DMS53 (cell line): ENCODE results near the gene CRACR2B.

ENCODE experiments used
- DNase-seq: peaks from one replicate; lab custom pipeline; 2025; lab: John Stamatoyannopoulos, UW

The CRACR2B gene

GRCh38 chr11:868802-869201 is 41.1 kb downstream of the CRACR2B start:
- no peak for DNase-seq

- DNase-seq: no peak
These were observed 41.8 kb downstream of the CRACR2B start for GRCh38 chr11:869399-870126.

GRCh38 chr11:870127-870413 is 42.4 kb downstream of the CRACR2B start:
- DNase-seq: peak; percentile 56

- no peak for DNase-seq
These were observed 42.7 kb downstream of the CRACR2B start for GRCh38 chr11:870418-870817.

- DNase-seq: no peak
These were observed 43.8 kb downstream of the CRACR2B start for GRCh38 chr11:871472-871871.

GRCh38 chr11:872799-873198 is 45.1 kb downstream of the CRACR2B start:
- no peak for DNase-seq

- no peak for DNase-seq
These were observed 46.0 kb downstream of the CRACR2B start for GRCh38 chr11:873706-874105.

GRCh38 chr11:875203-875602 is 47.5 kb downstream of the CRACR2B start:
- no peak for DNase-seq

GRCh38 chr11:875769-876301 is 48.1 kb downstream of the CRACR2B start:
- DNase-seq: no peak

- DNase-seq: no peak
These were observed 48.8 kb downstream of the CRACR2B start for GRCh38 chr11:876545-876944.

- peak; percentile 70 for DNase-seq
These were observed 49.8 kb downstream of the CRACR2B start for GRCh38 chr11:877565-877964.

- no peak for DNase-seq
These were observed 52.7 kb downstream of the CRACR2B start for GRCh38 chr11:880447-880846.
